DND-41 (cell line): Measurements from ENCODE around the gene UNC13B.

Experiments used
- CTCF ChIP-seq: IDR thresholded peaks from 2 replicates; pipeline ENCODE4 v1.5.1; 2012; ENCODE audit warnings: borderline replicate concordance, low read length, moderate library complexity, mild to moderate bottlenecking; ENCODE audit not compliant: poor library complexity, severe bottlenecking; ENCODE audit errors: extremely low read depth
- EZH2 ChIP-seq: IDR thresholded peaks from 3 replicates; pipeline ENCODE4 v1.6.1; 2012; ENCODE audit warnings: borderline replicate concordance, low read depth, mild to moderate bottlenecking, moderate library complexity, low read length, inconsistent platforms; ENCODE audit not compliant: severe bottlenecking

GRCh38 chr9:35324966-35325365, 163.2 kb downstream of the UNC13B start:
- TF ChIP-seq CTCF: no peak
- no peak for TF ChIP-seq EZH2
